Measurements from ENCODE around the gene BABAM1. TPM values are rescaled to one million over a fixed set of nuclear protein-coding genes. Genes with fewer than 3 reads are reported as not detected.

BABAM1 gene
- 57.4 and 70.9 TPM in 2 replicates for total RNA-seq

DNA sequence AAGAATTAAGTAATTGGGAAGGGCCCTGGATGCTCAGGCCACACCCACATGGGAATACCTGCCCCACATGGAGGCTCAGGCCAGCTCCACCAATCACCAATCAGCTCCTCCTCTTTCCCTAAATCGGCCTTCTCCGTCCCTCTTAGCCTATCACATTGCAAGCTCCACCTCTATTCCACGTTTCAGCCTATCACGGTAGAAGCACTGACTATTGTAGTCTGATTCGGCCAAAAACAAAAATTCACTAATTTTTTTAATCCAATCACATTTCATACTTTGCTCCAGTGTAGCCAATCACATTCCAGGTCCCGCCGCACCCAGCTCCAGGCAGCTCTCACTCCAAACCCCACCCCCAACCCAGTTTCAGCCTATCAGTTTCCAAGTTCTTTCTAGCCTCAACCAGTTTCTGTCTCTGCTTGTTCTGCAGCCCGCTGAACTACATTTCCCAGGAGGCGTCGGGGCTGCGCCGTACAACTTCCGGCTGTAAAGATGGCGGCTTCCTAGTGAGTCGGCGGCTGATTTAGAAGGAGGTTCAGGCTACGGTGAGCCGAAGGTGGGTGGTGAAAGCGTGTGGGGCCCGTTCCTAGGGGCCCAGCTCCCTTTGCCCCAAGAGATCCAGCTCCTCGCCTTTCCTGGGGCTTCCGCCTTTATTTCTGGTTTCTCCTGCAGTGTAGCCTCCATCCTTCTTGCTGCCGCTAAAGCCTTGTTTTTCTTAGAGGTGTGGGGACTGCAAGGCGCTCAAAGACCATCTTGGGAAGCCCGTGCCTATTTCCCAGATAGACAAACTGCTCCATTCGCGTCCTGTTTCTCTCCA, at the start of gene BABAM1:
BABAM1 (plus strand) TSS at position 469 of the 814 bp plus-strand sequence. CDS start 1,364 bp downstream, outside the sequence.

DNA sequence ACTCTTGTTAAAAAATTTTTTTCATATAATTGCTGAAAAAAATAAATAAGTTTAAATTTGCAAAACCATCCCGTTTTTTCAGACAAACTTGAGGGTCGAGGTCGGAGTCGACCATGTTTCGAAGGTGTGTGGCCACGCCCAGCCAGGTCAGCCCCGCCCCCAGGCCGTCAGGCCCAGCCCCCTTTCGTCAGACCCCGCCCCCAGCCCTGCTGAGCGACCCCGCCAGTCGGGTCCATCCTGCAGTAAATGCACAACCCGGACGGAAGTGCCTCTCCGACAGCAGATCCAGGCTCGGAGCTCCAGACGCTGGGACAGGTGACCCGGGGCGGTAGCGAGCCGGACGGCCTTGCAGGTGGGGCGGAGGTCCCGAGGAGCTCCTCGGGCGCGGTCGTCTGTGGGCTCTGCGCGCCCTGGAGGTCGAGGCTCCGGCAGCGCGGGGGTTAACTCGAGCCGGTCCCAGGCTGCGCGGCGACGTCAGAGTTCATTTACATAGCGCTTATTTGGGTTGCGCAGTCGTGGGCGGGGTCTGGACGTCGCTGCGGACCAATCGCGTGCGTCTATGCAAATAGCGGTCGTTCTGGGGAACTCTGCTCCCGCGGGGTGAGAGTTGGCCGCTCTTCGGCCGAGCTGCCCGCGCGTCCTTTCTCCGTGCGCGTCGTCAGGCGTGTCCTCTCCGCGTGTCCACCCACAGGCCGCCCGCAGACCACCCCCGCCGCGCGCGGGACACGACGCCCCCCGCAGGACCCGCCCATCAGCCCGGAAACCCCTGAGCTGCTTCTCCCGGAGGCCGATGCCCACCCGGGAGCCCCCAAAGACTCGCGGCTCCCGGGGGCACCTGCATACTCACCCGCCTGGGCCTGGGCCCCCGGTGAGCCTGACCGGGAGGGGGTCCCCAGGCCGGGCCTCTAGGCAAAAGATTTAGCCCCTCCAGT, 41.0 kb upstream of the BABAM1 start, which contains the start of gene OCEL1:
OCEL1 (plus strand) TSS at position 225 of the 932 bp plus-strand sequence; CDS start at position 247, 22 bp downstream.

DNA sequence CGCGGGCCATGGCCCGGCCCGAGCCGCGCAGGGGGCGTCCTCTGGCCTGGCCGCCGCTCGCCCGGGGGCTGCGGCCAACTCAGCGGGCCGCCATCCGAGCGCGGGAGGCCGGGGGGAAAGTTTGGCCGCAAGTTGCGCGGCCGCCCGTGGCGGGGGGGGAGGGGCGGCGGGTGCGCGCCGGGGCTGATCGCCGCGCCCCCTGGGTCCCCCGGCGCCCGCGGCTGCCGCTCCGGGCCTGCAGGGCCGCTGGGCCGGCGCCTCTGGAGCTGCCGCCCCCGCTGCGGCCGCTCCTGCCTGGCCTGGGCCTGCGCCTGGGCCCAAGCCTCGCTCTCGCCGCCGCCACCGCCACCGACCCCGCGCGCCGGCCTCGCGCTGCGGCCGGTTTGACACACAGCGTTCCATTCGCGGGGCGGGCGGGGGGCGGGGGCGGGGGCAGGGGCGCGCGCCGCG, 21.7 kb upstream of the BABAM1 start, which contains the start of gene NR2F6:
NR2F6 (minus strand) TSS at position 385 of the 450 bp plus-strand sequence. CDS start 699 bp downstream, outside the sequence.

DNA sequence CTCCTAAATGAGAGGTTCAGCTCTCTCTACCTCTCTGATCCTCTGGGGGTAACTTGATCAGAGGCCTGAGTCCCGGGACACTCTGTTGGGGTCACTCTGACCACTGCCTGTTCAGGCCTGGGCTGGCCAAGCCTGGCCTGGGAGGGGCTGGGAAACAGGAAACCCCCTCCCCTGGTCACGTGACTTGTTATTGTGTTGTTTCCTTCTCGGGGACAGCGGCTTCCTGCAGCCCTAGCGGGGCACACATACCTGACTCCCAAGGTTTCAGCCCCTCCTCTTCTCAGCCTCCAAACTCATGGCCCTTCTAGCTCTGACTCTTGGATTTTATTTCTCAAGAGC, 2.6 kb upstream of the BABAM1 start, which contains the start of gene USHBP1:
USHBP1 (minus strand) TSS at position 105 of the 339 bp plus-strand sequence. CDS start 446 bp downstream, outside the sequence.

DNA sequence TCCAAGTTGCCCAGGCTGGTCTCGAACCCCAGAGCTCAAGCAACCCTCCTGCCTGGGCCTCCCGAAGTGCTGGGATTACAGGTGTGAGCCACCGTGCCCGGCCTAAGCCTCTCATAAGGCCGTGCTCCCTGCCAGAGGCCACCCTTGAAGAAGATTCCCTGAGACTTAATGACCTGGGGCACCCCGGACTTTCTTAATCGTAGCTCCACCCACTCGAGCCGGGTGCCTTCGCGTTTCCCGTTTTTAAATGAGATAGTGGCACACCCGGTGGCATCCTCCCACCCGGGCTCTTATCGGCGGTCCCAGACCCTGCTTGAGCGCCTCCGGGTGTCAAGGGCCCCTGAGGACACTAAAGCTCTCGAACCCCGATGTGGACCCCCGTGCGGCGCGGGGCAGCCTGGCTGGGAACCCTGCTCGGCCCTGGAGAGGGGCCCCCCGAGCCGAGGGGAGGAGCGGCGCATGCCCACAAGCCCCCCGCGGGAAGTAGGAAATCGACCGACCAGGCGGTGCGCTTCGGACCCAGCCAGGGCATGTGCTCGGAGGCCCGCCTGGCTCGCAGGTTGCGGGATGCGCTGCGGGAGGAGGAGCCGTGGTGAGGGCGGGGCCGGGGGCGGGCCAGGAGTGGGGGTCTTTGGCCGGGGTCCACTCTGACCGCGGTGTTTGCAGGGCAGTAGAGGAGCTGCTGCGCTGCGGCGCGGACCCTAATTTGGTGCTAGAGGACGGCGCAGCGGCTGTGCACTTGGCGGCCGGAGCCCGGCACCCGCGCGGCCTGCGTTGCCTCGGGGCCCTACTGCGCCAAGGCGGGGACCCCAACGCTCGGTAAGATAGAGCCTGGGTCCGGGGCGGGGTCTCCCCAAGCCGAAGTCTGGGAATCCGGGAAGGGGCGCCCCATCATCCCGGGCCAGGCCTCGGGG, 14.4 kb downstream of the BABAM1 start, which contains the start of gene ANKLE1:
ANKLE1 (plus strand) TSS at position 511 of the 914 bp plus-strand sequence; CDS start at position 531, 20 bp downstream.

DNA sequence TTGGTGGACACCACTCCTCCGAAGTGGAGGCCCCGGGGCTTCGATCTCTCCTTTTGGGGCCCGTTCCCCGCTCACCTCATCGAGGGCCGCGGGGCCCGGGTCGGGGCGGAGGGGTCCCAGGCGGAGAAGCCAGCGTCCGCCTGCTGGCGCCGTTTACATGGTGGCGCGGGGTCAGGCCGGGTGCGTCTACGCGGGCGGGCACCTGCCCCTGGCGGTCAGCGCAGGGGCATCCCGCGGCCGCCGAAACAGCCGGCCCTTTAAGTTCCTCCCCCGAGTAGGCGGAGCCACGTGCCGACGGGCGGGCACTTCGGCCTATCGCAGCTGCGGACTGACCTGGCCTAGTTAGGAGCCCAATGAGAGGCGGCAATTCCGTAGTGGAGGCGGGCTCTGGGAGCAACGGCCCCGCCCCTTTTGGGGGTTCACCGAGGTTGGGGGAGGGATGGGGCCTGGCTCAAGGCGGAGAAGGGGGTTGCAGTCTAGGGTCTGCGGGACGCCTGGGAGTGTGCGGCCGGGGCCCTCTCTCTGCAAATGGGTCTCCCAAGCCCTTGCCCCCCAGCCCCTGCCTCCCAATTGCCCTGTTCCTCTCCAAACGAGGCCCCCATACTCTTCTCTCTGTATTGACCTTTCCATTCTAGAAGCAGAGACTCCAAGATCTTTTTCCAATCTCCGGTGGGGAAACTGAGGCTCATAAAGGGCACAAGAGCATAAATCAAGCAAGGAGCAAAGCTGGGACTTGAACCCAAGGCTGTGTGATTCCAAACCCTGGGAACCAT, 36.1 kb downstream of the BABAM1 start, which contains the start of gene ABHD8:
ABHD8 (minus strand) TSS at position 259 of the 773 bp plus-strand sequence. CDS start 1,809 bp downstream, outside the sequence.

DNA sequence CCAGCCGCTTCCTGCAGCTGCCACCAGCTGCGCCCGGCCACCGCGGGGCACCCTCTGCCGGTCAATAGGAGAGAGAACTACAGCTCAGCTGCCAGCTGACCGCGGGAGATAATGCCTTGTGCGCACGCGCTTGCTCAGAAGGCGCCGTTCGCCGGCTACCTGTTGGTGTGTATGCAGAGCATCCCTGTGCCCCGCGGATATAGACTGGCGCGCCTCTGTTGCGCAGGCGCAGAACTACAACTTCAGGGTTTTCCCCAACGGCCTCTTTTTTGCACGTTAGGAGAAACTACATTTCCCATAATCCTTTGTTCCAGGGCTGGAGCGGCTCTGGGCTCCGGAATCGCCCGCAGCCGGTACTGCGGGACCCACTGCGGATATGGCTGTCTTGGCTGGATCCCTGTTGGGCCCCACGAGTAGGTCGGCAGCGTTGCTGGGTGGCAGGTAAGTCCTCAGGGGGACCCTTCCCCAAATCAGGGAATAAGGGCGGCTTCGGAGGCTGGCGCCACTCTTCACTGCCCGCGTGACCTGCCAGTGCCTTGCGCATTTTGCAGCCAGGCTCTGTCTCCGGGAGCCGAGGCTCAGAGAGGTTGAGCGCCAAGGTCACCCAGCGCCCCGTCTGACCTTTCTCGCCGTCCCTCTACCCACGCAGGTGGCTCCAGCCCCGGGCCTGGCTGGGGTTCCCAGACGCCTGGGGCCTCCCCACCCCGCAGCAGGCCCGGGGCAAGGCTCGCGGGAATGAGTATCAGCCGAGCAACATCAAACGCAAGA, 38.5 kb downstream of the BABAM1 start, which contains the start of gene MRPL34:
MRPL34 (plus strand) TSS at position 356 of the 768 bp plus-strand sequence; CDS start at position 377, 21 bp downstream.

DNA sequence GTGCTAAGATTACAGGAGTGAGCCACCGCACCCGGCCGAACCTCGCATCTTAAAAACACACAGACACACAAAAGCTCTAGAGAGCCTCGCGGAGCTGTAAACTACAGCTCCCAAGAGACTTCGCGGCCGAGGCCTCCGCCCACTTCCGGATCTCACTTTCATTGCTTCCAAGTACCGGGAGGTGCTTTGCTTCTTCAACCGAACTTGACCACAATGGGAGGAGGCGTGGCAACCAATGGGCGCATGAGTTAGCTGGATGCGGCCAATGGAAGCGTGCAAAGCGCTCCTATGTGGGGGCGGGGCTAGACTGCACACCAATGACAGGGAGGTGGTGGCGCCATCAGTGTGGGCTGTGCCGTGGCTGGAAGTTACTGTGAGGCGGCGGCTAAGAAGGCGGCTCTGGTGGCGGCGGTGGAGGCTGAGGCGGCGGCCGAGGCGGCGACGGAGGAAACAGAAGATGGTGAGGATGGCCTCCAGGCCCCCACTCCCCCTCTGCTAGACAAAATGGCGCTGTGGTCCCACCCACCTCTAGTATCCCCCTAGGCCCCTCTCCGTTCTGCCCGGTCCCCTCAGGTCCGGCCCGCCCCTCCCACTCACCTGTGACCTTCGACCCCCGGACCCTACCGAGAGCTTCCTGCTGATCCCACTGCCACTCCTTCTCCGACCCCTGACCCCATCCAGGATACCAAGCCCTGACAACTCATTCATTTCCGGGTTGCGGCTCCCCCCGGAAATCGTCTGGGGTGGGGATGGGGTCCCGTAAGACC, 42.1 kb downstream of the BABAM1 start, which contains the start of gene DDA1:
DDA1 (plus strand) TSS at position 366 of the 767 bp plus-strand sequence; CDS start at position 458, 92 bp downstream.

Other genes starting within 250 kb of the BABAM1 start
- gene CPAMD8, start 240.6 kb upstream of the BABAM1 start, total RNA-seq, result 1.8 and 2.6 TPM in 2 replicates
- gene HAUS8, start 192.0 kb upstream of the BABAM1 start, total RNA-seq, result 1.6 and 1.9 TPM in 2 replicates
- gene MYO9B, start 191.7 kb upstream of the BABAM1 start, total RNA-seq, result 24.0 and 24.8 TPM in 2 replicates
- 14.0 and 15.2 TPM in 2 replicates for gene USE1, start 52.1 kb upstream of the BABAM1 start, total RNA-seq
- gene OCEL1, start 41.2 kb upstream of the BABAM1 start, total RNA-seq, result 3.5 and 7.2 TPM in 2 replicates
- 26.0 and 27.7 TPM in 2 replicates for gene NR2F6, start 21.5 kb upstream of the BABAM1 start, total RNA-seq
- 33.1 and 37.3 TPM in 2 replicates for gene USHBP1, start 2.7 kb upstream of the BABAM1 start, total RNA-seq
- 0.33 and 0.43 TPM in 2 replicates for gene ANKLE1, start 14.5 kb downstream of the BABAM1 start, total RNA-seq
- gene ABHD8, start 36.0 kb downstream of the BABAM1 start, total RNA-seq, result 4.7 and 7.6 TPM in 2 replicates
- 34.4 and 37.2 TPM in 2 replicates for gene MRPL34, start 38.4 kb downstream of the BABAM1 start, total RNA-seq
- gene DDA1, start 42.1 kb downstream of the BABAM1 start, total RNA-seq, result 19.7 and 26.3 TPM in 2 replicates
- gene ANO8, start 67.4 kb downstream of the BABAM1 start, total RNA-seq, result 2.2 TPM in 2 replicates
- 6.4 and 8.7 TPM in 2 replicates for gene GTPBP3, start 70.1 kb downstream of the BABAM1 start, total RNA-seq
- 15.4 and 63.3 TPM in 2 replicates for gene PLVAP, start 109.9 kb downstream of the BABAM1 start, total RNA-seq
- gene CCDC194, start 126.8 kb downstream of the BABAM1 start, total RNA-seq, result not detected in 2 replicates
- 0.34 and 0.43 TPM in 2 replicates for gene BST2, start 138.2 kb downstream of the BABAM1 start, total RNA-seq
- 32.3 and 37.5 TPM in 2 replicates for gene MVB12A, start 152.6 kb downstream of the BABAM1 start, total RNA-seq
- 0.09 TPM in 1 of 2 replicates, not detected in the other for gene TMEM221, start 181.2 kb downstream of the BABAM1 start, total RNA-seq
- not detected in 2 replicates for gene NXNL1, start 193.5 kb downstream of the BABAM1 start, total RNA-seq
- gene SLC27A1, start 203.1 kb downstream of the BABAM1 start, total RNA-seq, result 18.3 and 23.0 TPM in 2 replicates
- gene PGLS, start 244.2 kb downstream of the BABAM1 start, total RNA-seq, result 38.8 and 40.9 TPM in 2 replicates

All from dermis lymphatic vessel endothelial cell (primary cell).